ENCODE data around the gene NRTN.

The NRTN gene

DNA sequence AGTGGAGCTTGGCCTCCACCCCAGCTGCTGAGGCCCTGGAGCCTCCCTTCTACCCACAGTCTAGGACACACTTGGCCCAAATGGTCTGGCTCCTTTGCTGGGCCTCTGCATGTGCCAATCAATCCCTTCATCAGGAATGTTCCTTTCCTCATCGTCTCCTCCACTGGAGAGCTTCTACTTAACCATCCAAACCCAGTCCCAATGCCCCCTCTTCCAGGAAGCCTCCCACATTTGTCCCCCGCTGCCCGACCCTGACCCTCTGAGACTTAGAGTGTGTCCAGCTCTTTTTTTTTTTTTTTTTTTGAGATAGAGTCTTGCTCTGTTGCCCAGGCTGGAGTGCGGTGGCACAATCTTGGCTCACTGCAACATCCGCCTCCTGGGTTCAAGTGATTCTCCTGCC lies 16.4 kb upstream of the NRTN start:
- no peak overlapping the region for H3K23ac ChIP-seq (ENCODE audit: low read length)
- no peak overlapping the region for H3K27ac ChIP-seq (ENCODE audit: low read depth, low read length)
- H2BK12ac ChIP-seq (ENCODE audit: low read length) = no peak overlapping the region
- H4K91ac ChIP-seq (ENCODE audit: low read depth, low read length) = no peak overlapping the region
- WGBS (ENCODE audit: extremely low coverage, insufficient coverage, insufficient read length) = no CpG with 5 or more reads among the region's 5 CpGs
- no peak overlapping the region for H3K4me3 ChIP-seq (ENCODE audit: low read depth, low read length)
- peaks cover 4% of the 10 kb centered on the region for H3K79me1 ChIP-seq (ENCODE audit: low read length)
- peaks cover 59% of the 10 kb centered on the region in 2 experiments for H3K36me3 ChIP-seq (ENCODE audit: control insufficient read depth in 1 of 2, insufficient read depth in 2 of 2, low read length in 2 of 2)
- no peak overlapping the region for H3K18ac ChIP-seq (ENCODE audit: low read length)
- no peak overlapping the region for H4K12ac ChIP-seq (ENCODE audit: low read depth, low read length)
- no peak overlapping the region for H2AK5ac ChIP-seq (ENCODE audit: low read length)
- H3K4me2 ChIP-seq (ENCODE audit: low read length) = no peak overlapping the region
- DNase-seq = no peak
- H3K4ac ChIP-seq (ENCODE audit: low read depth, low read length) = no peak overlapping the region
- H3K9me3 ChIP-seq (ENCODE audit: insufficient read depth, low read depth, low read length) = peaks cover 5% of the 10 kb centered on the region
- H3K27me3 ChIP-seq (ENCODE audit: insufficient read depth, low read length) = no peaks in the 10 kb centered on the region
- peaks cover 3 to 6% of the 10 kb centered on the region in 2 experiments for H3K4me1 ChIP-seq (ENCODE audit: control insufficient read depth in 1 of 2, insufficient read depth in 2 of 2, low read length in 2 of 2)
- peaks cover 2% of the 10 kb centered on the region for H3K79me2 ChIP-seq (ENCODE audit: control insufficient read depth, insufficient read depth, low read length, poor library complexity)
- no peak overlapping the region for H4K8ac ChIP-seq (ENCODE audit: low read depth, low read length)
- H3K9ac ChIP-seq (ENCODE audit: low read length) = no peak overlapping the region
- no peak overlapping the region for H2BK120ac ChIP-seq (ENCODE audit: insufficient read depth, low read length, poor library complexity)
- no peak overlapping the region for H2BK5ac ChIP-seq (ENCODE audit: low read depth, low read length, poor library complexity)
- H2AFZ ChIP-seq (ENCODE audit: insufficient read depth, low read length, poor library complexity) = no peak overlapping the region
- H3K14ac ChIP-seq (ENCODE audit: low read length) = no peak overlapping the region

DNA sequence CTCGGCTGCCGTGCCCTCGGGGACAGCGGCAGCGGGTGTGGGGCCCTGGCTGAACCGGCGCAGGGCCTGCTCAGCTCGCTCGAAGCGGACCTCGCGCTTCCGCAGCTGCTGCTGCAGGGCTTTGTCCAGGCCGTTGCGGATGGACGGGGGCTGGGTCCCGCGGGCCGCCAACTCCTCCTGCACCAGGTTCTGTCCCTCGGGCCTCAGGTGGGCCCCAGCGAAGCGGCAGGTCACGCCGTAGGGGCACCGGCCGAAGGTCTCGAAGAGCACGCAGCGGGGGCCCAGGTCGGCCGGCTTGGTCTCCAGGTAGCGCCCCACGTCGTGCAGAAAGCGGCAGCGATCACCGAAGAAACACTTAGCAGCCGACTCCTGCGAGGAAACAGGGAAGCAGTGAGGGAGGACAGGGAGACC lies 15.5 kb upstream of the NRTN start:
- H3K36me3 ChIP-seq (ENCODE audit: control insufficient read depth in 1 of 2, insufficient read depth in 2 of 2, low read length in 2 of 2) = peaks cover 56% of the 10 kb centered on the region in 2 experiments
- H4K8ac ChIP-seq (ENCODE audit: low read depth, low read length) = no peak overlapping the region
- no peak overlapping the region for H4K91ac ChIP-seq (ENCODE audit: low read depth, low read length)
- peaks cover 3 to 6% of the 10 kb centered on the region in 2 experiments for H3K4me1 ChIP-seq (ENCODE audit: control insufficient read depth in 1 of 2, insufficient read depth in 2 of 2, low read length in 2 of 2)
- no peak overlapping the region for H3K4me3 ChIP-seq (ENCODE audit: low read depth, low read length)
- no peak overlapping the region for H2AFZ ChIP-seq (ENCODE audit: insufficient read depth, low read length, poor library complexity)
- no peak overlapping the region for H4K12ac ChIP-seq (ENCODE audit: low read depth, low read length)
- no peak overlapping the region for H2BK12ac ChIP-seq (ENCODE audit: low read length)
- H3K9ac ChIP-seq (ENCODE audit: low read length) = no peak overlapping the region
- H3K23ac ChIP-seq (ENCODE audit: low read length) = no peak overlapping the region
- H3K9me3 ChIP-seq (ENCODE audit: insufficient read depth, low read depth, low read length) = peaks cover 5% of the 10 kb centered on the region
- H3K27ac ChIP-seq (ENCODE audit: low read depth, low read length) = no peak overlapping the region
- no CpG with 5 or more reads among the region's 39 CpGs for WGBS (ENCODE audit: extremely low coverage, insufficient coverage, insufficient read length)
- no peak overlapping the region for H3K14ac ChIP-seq (ENCODE audit: low read length)
- H2AK5ac ChIP-seq (ENCODE audit: low read length) = no peak overlapping the region
- no peak overlapping the region for H3K18ac ChIP-seq (ENCODE audit: low read length)
- H3K79me2 ChIP-seq (ENCODE audit: control insufficient read depth, insufficient read depth, low read length, poor library complexity) = peaks cover 2% of the 10 kb centered on the region
- no peak overlapping the region for H2BK5ac ChIP-seq (ENCODE audit: low read depth, low read length, poor library complexity)
- DNase-seq = no peak
- H2BK120ac ChIP-seq (ENCODE audit: insufficient read depth, low read length, poor library complexity) = no peak overlapping the region
- no peak overlapping the region for H3K4ac ChIP-seq (ENCODE audit: low read depth, low read length)
- peaks cover 4% of the 10 kb centered on the region for H3K79me1 ChIP-seq (ENCODE audit: low read length)
- H3K27me3 ChIP-seq (ENCODE audit: insufficient read depth, low read length) = no peaks in the 10 kb centered on the region
- no peak overlapping the region for H3K4me2 ChIP-seq (ENCODE audit: low read length)

DNA sequence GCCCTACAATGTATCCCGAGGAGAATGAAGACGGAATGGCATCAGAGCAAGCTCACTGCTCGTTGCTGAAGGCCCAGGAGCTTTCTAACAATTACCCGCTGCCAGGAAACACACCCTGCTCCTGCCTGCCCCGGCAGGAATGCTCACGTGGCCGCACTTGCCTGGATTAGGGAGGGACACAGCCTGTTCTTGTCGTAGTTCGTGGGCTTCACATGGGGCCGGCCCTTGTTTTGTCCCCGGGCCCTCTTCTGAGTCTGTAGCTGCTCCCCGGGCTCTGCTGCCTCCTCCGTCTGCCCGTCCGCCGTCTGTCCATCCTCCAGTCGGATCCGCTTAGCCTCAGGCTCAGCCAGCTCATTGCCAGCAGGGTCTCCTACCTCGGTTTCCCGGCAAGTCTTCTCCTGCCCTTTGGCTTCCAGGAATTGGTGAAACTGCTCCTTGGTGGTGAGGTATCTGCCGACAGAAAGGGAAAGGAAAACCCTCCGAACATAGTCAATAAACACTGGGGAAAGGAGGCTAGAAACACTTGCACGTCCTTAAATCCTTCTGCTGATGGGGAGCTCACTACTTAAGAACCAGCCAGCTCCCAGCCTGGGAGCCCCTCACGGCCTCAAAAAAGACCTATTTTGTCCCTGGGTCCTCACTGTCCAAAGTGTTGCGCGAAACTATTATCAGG lies 14.8 kb upstream of the NRTN start:
- Histone ChIP-seq H3K23ac (ENCODE audit: low read length) (no peak overlapping the region), H4K91ac (ENCODE audit: low read depth, low read length) (no peak overlapping the region), H4K8ac (ENCODE audit: low read depth, low read length) (peak overlapping the region; percentile 64), H3K14ac (ENCODE audit: low read length) (no peak overlapping the region), H2AK5ac (ENCODE audit: low read length) (no peak overlapping the region), H3K4ac (ENCODE audit: low read depth, low read length) (no peak overlapping the region), H3K4me3 (ENCODE audit: low read depth, low read length) (peak overlapping the region; percentile 58), H2BK12ac (ENCODE audit: low read length) (no peak overlapping the region), H3K4me1 (ENCODE audit: control insufficient read depth in 1 of 2, insufficient read depth in 2 of 2, low read length in 2 of 2) (peaks cover 3 to 6% of the 10 kb centered on the region in 2 experiments), H3K36me3 (ENCODE audit: control insufficient read depth in 1 of 2, insufficient read depth in 2 of 2, low read length in 2 of 2) (peaks cover 49% of the 10 kb centered on the region in 2 experiments), H4K12ac (ENCODE audit: low read depth, low read length) (no peak overlapping the region), H3K18ac (ENCODE audit: low read length) (no peak overlapping the region), H3K27ac (ENCODE audit: low read depth, low read length) (no peak overlapping the region), H3K27me3 (ENCODE audit: insufficient read depth, low read length) (no peaks in the 10 kb centered on the region), H3K9ac (ENCODE audit: low read length) (peak overlapping the region; percentile 1), H3K9me3 (ENCODE audit: insufficient read depth, low read depth, low read length) (peaks cover 5% of the 10 kb centered on the region), H2BK5ac (ENCODE audit: low read depth, low read length, poor library complexity) (no peak overlapping the region), H3K4me2 (ENCODE audit: low read length) (peak overlapping the region; percentile 72), H3K79me1 (ENCODE audit: low read length) (peaks cover 4% of the 10 kb centered on the region), H2AFZ (ENCODE audit: insufficient read depth, low read length, poor library complexity) (no peak overlapping the region), H2BK120ac (ENCODE audit: insufficient read depth, low read length, poor library complexity) (no peak overlapping the region), H3K79me2 (ENCODE audit: control insufficient read depth, insufficient read depth, low read length, poor library complexity) (peaks cover 2% of the 10 kb centered on the region)
- WGBS (ENCODE audit: extremely low coverage, insufficient coverage, insufficient read length) = no CpG with 5 or more reads among the region's 26 CpGs
- no peak for DNase-seq

DNA sequence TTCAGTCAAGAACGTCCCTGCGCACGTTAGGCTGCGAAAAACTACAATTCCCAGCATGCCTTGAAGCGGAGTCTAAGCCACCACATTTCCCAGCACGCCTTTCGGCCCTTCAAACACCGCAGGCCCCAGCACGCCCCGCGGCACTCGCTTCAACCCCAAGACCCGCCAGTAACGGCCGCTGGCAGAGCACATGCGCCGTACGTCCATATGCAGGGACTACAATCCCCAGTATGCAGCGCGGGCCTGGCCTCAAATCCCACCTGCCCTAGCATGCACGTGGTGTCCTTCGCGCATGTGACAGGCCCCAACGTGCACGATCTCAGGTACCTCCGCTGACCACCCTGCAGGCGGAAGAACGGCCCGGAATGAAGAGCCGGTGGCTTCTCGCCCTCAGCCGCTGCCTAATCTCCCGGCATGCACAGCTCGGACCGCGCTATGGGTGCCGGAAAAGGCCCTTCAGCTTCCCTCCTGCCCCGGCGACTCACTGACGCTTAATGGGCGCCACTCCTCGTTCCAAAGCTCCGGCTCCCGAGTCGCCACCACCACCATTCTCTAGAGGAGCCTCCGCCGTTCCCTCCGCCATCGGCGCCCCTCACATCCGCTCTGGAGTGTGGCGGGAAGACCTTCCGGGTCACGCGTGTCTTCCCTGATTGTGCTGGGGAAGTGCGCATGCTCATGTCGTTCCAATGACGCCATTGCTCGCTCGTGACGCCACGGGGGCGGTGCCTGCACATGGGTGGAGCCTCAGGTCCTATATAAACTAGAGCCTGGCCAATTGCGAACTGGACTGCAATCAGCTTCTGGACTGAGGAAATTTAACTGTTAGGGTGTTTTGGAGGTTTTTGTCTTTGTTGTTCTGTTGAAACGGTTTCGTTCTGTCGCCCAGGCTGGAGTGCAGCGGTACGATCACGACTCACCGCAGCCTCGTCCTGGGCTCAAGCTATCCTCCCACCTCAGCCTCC lies 14.0 kb upstream of the NRTN start, which contains the start of gene DUS3L:
Gene DUS3L (minus strand): TSS at position 605 of the 962 bp plus-strand sequence. CDS start 22 bp downstream, at position 583.
- Histone ChIP-seq H2BK12ac (ENCODE audit: low read length) (no peak within 1 kb of the TSS), H3K4me2 (ENCODE audit: low read length) (peak within 1 kb of the TSS; percentile 72), H2AK5ac (ENCODE audit: low read length) (peak within 1 kb of the TSS; percentile 26), H3K36me3 (ENCODE audit: control insufficient read depth in 1 of 2, insufficient read depth in 2 of 2, low read length in 2 of 2) (peaks cover 41% of the 10 kb centered on the region in 2 experiments), H4K91ac (ENCODE audit: low read depth, low read length) (peak within 1 kb of the TSS; percentile 81), H3K79me1 (ENCODE audit: low read length) (peaks cover 4% of the 10 kb centered on the region), H4K8ac (ENCODE audit: low read depth, low read length) (peak within 1 kb of the TSS; percentile 81), H2AFZ (ENCODE audit: insufficient read depth, low read length, poor library complexity) (peak within 1 kb of the TSS; percentile 79), H2BK120ac (ENCODE audit: insufficient read depth, low read length, poor library complexity) (peak within 1 kb of the TSS; percentile 47), H2BK5ac (ENCODE audit: low read depth, low read length, poor library complexity) (peak within 1 kb of the TSS; percentile 55), H3K9me3 (ENCODE audit: insufficient read depth, low read depth, low read length) (peaks cover 5% of the 10 kb centered on the region), H4K12ac (ENCODE audit: low read depth, low read length) (peak within 1 kb of the TSS; percentile 56), H3K4me3 (ENCODE audit: low read depth, low read length) (peak within 1 kb of the TSS; percentile 83), H3K27ac (ENCODE audit: low read depth, low read length) (peak within 1 kb of the TSS; percentile 79), H3K27me3 (ENCODE audit: insufficient read depth, low read length) (no peaks in the 10 kb centered on the region), H3K14ac (ENCODE audit: low read length) (peak within 1 kb of the TSS; percentile 47), H3K18ac (ENCODE audit: low read length) (peak within 1 kb of the TSS; percentile 31), H3K4me1 (ENCODE audit: control insufficient read depth in 1 of 2, insufficient read depth in 2 of 2, low read length in 2 of 2) (peaks cover 3 to 6% of the 10 kb centered on the region in 2 experiments), H3K4ac (ENCODE audit: low read depth, low read length) (peak within 1 kb of the TSS; percentile 44), H3K9ac (ENCODE audit: low read length) (peak within 1 kb of the TSS; percentile 86), H3K79me2 (ENCODE audit: control insufficient read depth, insufficient read depth, low read length, poor library complexity) (peaks cover 2% of the 10 kb centered on the region), H3K23ac (ENCODE audit: low read length) (no peak within 1 kb of the TSS)
- no CpG with 5 or more reads among the region's 72 CpGs for WGBS (ENCODE audit: extremely low coverage, insufficient coverage, insufficient read length)
- peak; percentile 97 to 99 for DNase-seq
